Endodermal cell (in vitro differentiated cells): ENCODE data around the gene SLC5A2. TPM values are rescaled to one million over a fixed set of nuclear protein-coding genes. Genes with fewer than 3 reads are reported as not detected.

ENCODE experiments used
- DNase-seq: peaks from one replicate; pipeline ENCODE4 v3.0.0-alpha.2; 2017
- H3K27ac ChIP-seq: 2 replicates; pipeline ENCODE4 v1.5.1; 2013; ENCODE audit warnings: mild to moderate bottlenecking, low read depth, low read length, moderate library complexity
- H3K27me3 ChIP-seq: 2 replicates; pipeline ENCODE4 v1.6.1; 2013; ENCODE audit warnings: mild to moderate bottlenecking, low read length, moderate library complexity; ENCODE audit not compliant: insufficient read depth, control insufficient read depth, poor library complexity, severe bottlenecking
- H3K36me3 ChIP-seq: 2 replicates; pipeline ENCODE4 v1.7.0; 2013; ENCODE audit warnings: mild to moderate bottlenecking, low read length, moderate library complexity; ENCODE audit not compliant: control insufficient read depth, insufficient read depth
- H3K4me1 ChIP-seq: one replicate; pipeline ENCODE4 v1.7.0; 2013; ENCODE audit warnings: low read length; ENCODE audit not compliant: control insufficient read depth, insufficient read depth
- H3K4me3 ChIP-seq: 2 replicates; pipeline ENCODE4 v1.5.1; 2013; ENCODE audit warnings: mild to moderate bottlenecking, low read length, moderate library complexity
- H3K9ac ChIP-seq: 2 replicates; pipeline ENCODE4 v1.6.1; 2013; ENCODE audit warnings: mild to moderate bottlenecking, low read length, moderate library complexity; ENCODE audit not compliant: poor library complexity, severe bottlenecking; ENCODE audit errors: extremely low read depth
- H3K9me3 ChIP-seq: 2 replicates; pipeline ENCODE4 v1.6.1; 2013; ENCODE audit warnings: mild to moderate bottlenecking, low read length, moderate library complexity; ENCODE audit not compliant: control insufficient read depth
- H3K27ac Mint-ChIP-seq: 2 replicates; pipeline ENCODE4 v1.8.0; 2020; ENCODE audit warnings: mixed read lengths
- H3K27me3 Mint-ChIP-seq: 2 replicates; pipeline ENCODE4 v1.8.0; 2021; ENCODE audit warnings: mild to moderate bottlenecking, mixed read lengths; ENCODE audit not compliant: insufficient read depth
- H3K36me3 Mint-ChIP-seq: 2 replicates; pipeline ENCODE4 v1.8.0; 2020; ENCODE audit warnings: low read depth, mixed read lengths
- H3K4me1 Mint-ChIP-seq: 2 replicates; pipeline ENCODE4 v1.8.0; 2020; ENCODE audit warnings: mixed read lengths
- H3K4me3 Mint-ChIP-seq: 2 replicates; pipeline ENCODE4 v1.8.0; 2020; ENCODE audit warnings: mild to moderate bottlenecking, moderate library complexity, mixed read lengths
- H3K9me3 Mint-ChIP-seq: 2 replicates; pipeline ENCODE4 v1.8.0; 2020; ENCODE audit warnings: mild to moderate bottlenecking, mixed read lengths
- WGBS, 2 experiments: methylation state at CpG; one replicate each; pipeline versions ENCODE4 v1.1.5 to v1.1.7; 2013; ENCODE audit warnings: missing lambda C conversion rate in 2 of 2, mixed read lengths in 1 of 2; ENCODE audit not compliant: insufficient coverage in 1 of 2, insufficient read length in 1 of 2; 5-methylcytosine and 5-hydroxymethylcytosine counted together
- total RNA-seq, 2 donors: library from RNA; stranded (reverse); fragmentation: NEBNext Ultra II Directional in 1 of 2; extraction: Animal tissue kit (Norgen Biotek cat#: 25700) in 1 of 2; gene quantifications; 2 replicates in 1 of 2; 3 replicates in 1 of 2; pipeline ENCODE4 v1.2.1, GENCODE V29; 2021
- TF ChIP-seq, protein P1 (sequence below): fragments of 200-600 bp; sonication (generic); conservative IDR thresholded peaks from 2 replicates; pipeline ENCODE4 v1.5.0; 2021; ENCODE audit warnings: antibody characterized with exemption, mild to moderate bottlenecking

The SLC5A2 gene
- total RNA-seq, 2 donors from 2014 or later, result 0.22 to 0.24 TPM

DNA sequence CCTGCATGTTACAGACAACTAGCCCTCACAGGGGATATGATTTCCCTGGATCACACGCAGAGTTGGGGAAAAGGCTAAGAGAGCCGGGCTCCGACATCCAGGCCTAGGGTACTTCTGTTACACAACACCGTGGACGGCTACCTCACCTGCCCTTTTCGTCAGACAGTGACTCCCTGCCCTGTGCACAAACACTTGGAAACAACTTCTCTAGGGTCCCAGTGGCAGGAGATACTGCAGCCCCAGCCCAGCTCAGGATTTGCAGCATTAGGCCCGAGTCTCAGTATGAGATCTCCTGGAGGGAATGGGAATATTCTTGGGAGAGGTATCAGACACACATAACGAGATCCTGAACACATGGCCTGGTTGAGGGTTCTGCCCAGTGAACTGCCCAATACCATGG, 17.0 kb downstream of the SLC5A2 start:
- Mint-ChIP-seq H3K36me3 (peaks cover 30% of the 10 kb centered on the region), H3K27ac (no peak overlapping the region), H3K27me3 (no peaks in the 10 kb centered on the region), H3K4me3 (no peak overlapping the region), H3K9me3 (no peaks in the 10 kb centered on the region), H3K4me1 (peaks cover 5% of the 10 kb centered on the region)
- 90 to 95% methylated on average over 8 of the region's 8 CpGs for WGBS, 2 experiments
- no peak for DNase-seq
- no peaks in the 10 kb centered on the region for H3K9me3 ChIP-seq
- H3K4me3 ChIP-seq, result no peak overlapping the region
- peaks cover 23% of the 10 kb centered on the region for H3K36me3 ChIP-seq
- H3K4me1 ChIP-seq, result no peaks in the 10 kb centered on the region
- no peak overlapping the region for H3K27ac ChIP-seq
- no peak overlapping the region for H3K9ac ChIP-seq
- TF ChIP-seq, protein P1, sequence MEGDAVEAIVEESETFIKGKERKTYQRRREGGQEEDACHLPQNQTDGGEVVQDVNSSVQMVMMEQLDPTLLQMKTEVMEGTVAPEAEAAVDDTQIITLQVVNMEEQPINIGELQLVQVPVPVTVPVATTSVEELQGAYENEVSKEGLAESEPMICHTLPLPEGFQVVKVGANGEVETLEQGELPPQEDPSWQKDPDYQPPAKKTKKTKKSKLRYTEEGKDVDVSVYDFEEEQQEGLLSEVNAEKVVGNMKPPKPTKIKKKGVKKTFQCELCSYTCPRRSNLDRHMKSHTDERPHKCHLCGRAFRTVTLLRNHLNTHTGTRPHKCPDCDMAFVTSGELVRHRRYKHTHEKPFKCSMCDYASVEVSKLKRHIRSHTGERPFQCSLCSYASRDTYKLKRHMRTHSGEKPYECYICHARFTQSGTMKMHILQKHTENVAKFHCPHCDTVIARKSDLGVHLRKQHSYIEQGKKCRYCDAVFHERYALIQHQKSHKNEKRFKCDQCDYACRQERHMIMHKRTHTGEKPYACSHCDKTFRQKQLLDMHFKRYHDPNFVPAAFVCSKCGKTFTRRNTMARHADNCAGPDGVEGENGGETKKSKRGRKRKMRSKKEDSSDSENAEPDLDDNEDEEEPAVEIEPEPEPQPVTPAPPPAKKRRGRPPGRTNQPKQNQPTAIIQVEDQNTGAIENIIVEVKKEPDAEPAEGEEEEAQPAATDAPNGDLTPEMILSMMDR, result no peak
- no peaks in the 10 kb centered on the region for H3K27me3 ChIP-seq

DNA sequence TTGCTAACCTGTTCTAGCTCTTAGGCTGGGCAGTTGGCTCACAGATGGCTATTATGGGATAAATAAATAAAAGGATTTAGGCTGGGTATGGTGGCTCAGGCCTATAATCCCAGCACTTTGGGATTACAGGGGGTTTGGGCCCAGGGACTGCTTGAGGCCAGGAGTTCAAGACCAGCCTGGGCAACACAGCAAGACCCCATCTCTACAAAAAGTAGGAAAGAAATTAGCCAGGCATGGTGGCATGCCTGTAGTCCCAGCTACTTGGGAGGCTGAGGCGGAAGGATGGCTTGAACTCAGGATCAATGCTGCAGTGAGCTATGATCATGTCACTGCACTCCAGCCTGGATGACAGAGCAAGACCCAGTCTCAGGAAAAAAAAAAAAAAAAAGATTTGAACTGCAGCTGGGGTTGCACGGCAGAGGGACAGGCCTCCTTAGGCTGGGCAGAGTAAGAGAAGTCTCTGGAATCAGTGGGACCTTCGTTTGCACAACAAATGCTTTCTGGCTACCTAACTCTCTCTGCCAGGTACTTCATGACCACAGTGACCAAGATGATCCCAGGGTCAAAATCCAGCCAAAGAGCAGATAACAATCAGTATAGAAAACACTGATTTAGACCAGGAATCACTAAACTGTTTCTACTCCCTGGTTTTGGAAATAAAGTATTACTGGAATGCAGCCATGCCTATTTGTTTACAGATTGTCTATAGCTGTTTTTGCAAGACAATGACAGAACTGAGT, 18.5 kb downstream of the SLC5A2 start:
- Histone ChIP-seq H3K4me1 (no peaks in the 10 kb centered on the region), H3K9ac (no peak overlapping the region), H3K27me3 (no peaks in the 10 kb centered on the region), H3K36me3 (peaks cover 23% of the 10 kb centered on the region), H3K4me3 (no peak overlapping the region), H3K9me3 (no peaks in the 10 kb centered on the region), H3K27ac (no peak overlapping the region)
- Mint-ChIP-seq H3K27ac (no peak overlapping the region), H3K36me3 (peaks cover 21% of the 10 kb centered on the region), H3K4me3 (no peak overlapping the region), H3K27me3 (no peaks in the 10 kb centered on the region), H3K4me1 (peaks cover 5% of the 10 kb centered on the region), H3K9me3 (no peaks in the 10 kb centered on the region)
- DNase-seq, result no peak
- WGBS, 2 experiments, result 69 to 100% methylated on average over 1 to 3 of the region's 3 CpGs
- TF ChIP-seq, protein P1, result no peak

DNA sequence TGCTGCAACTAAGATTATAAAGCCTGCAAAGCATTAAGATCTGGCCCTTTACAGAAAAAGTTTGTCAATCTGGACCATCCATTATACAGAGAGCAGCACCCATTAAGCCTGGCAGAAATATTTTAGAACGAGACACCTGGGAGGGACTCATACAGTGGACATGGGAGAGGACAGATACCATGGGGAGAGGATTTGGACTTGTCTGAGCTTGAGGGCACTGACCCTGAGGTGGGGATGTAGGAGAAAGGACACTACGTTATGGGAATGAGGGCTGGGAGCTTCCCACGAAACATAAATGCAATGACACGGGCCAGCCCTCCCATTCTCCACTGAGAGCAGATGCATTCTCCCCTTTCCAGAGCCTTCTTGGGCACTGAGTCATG, 19.0 kb downstream of the SLC5A2 start:
- H3K4me1 ChIP-seq, result no peaks in the 10 kb centered on the region
- no peak overlapping the region for H3K27ac ChIP-seq
- Mint-ChIP-seq H3K9me3 (no peaks in the 10 kb centered on the region), H3K36me3 (peaks cover 18% of the 10 kb centered on the region), H3K27ac (no peak overlapping the region), H3K27me3 (no peaks in the 10 kb centered on the region), H3K4me3 (no peak overlapping the region), H3K4me1 (peaks cover 6% of the 10 kb centered on the region)
- no peaks in the 10 kb centered on the region for H3K9me3 ChIP-seq
- TF ChIP-seq, protein P1, result no peak
- H3K4me3 ChIP-seq, result no peak overlapping the region
- no peaks in the 10 kb centered on the region for H3K27me3 ChIP-seq
- WGBS, 2 experiments, result 91 to 100% methylated on average over 1 to 4 of the region's 4 CpGs
- H3K9ac ChIP-seq, result no peak overlapping the region
- peaks cover 19% of the 10 kb centered on the region for H3K36me3 ChIP-seq
- DNase-seq, result no peak
